LNCaP clone FGC (cell line): ENCODE data around the gene ZBTB16.

ENCODE experiments used
- DNase-seq: peaks from one replicate; pipeline ENCODE4 v3.0.0-alpha.2; 2011; ENCODE audit warnings: low read depth
- H3K4me3 ChIP-seq: 2 replicates; pipeline ENCODE4 v1.5.1; 2011; ENCODE audit warnings: mild to moderate bottlenecking, low read depth, low read length, control low read depth
- CTCF ChIP-seq: IDR thresholded peaks from 2 replicates; pipeline ENCODE4 v1.5.1; 2012; ENCODE audit warnings: mild to moderate bottlenecking; ENCODE audit not compliant: control insufficient read depth, insufficient read depth; ENCODE audit errors: extremely low read depth

ZBTB16 gene

DNA sequence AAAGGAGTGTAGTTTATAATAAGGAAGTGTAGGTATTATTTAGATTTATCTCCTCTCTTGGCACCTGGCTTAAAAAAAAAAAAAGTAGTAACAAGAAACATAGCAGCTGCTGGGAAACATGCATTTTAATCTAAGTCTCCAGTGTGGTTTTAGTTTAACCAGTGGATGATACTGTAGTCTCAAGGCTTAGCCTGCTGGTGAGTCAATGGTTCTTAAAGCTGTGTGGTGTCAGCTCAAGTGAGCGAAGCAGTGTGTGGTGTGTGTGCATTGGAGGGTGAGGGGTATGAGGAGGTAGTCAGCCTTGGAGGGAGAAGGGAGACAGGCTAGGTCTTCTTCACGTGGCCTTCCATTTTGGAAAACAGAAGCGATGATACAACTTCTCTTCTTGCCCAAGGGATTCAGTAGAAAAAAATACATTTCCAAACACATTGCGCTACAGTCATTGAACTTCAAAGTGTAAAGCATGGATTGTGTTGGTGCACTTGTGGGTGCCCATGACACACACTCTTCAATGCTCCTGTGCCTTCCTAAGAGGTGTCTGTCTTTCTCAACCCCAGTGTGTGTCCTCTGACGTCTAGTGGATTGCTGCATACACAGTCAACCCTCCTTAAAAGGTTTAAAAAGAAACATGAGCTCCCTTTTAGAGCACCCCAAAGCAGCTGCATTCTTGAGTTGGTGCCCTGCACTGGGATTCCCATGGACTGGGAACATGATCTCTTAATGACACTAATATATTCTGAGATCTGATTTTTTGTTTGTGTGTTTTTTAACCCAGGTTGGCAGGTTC, 40.1 kb downstream of the ZBTB16 start:
- no peak for TF ChIP-seq CTCF
- no peak overlapping the region for H3K4me3 ChIP-seq
- no peak for DNase-seq

GRCh38 chr11:114102993-114103896, 43.7 kb downstream of the ZBTB16 start:
- no peak for TF ChIP-seq CTCF
- no peak overlapping the region for H3K4me3 ChIP-seq
- DNase-seq = no peak

DNA sequence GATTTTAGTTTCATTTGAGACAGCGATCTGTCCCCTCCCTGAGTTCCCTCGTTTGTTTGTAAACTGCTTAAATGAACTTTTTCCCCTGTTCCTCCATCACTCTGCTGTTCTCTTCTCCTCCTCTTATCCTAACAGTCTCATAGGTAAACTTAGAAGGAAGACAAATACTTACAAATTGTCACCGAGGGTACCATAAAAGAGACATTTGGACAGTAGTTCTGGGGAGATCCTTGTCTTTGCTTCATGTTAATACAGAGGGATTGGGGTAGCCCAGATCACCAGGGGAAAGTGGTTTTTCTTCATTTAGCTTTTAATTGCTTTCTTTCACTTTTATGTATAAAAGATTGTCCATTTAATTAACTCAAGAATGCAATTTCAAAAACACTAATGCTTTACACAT, 46.1 kb downstream of the ZBTB16 start:
- no peak for TF ChIP-seq CTCF
- H3K4me3 ChIP-seq = no peak overlapping the region
- no peak for DNase-seq

DNA sequence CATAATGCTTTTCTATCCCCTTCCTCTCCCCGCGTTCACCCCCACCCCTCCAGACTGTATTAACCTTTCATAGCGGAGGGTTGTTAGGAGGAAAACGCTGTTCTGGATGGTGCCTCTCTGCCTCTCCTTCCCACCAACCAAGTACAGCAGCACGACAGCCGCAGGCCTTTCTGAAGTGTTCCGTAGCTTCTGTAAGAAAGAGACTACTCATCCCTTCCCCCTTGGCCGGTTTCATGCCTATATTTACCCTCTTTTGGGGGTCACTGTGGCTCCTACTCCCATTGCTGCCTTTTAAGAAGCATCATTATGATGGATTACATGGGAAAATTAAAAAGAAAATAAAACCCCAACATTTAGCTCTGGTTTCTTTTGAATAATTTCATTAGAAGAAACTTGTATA, 46.5 kb downstream of the ZBTB16 start:
- no peak for DNase-seq
- no peak for TF ChIP-seq CTCF

DNA sequence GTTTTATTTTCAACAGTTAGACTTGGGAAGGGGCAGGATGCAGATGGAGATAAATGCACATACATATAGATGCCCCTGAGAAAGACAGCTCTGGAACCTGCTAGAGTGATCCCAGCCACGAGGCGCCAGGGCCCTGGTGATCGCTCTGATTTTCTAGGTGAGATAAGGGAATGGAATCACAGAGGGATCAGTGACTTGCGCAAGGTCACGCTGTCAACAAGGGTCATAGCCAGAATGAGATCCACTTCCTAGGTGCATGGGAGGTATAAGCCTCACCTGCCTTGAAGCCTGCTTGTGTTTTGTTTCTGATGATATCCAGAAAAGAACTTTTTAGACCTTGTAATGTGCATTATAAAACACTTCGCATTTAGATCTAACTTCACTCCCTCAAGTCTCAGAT, 47.5 kb downstream of the ZBTB16 start:
- no peak for DNase-seq
- no peak overlapping the region for H3K4me3 ChIP-seq
- TF ChIP-seq CTCF = no peak

More for the DNA sequence above, 46.5 kb downstream of the ZBTB16 start:
- no peak overlapping the region for H3K4me3 ChIP-seq

DNA sequence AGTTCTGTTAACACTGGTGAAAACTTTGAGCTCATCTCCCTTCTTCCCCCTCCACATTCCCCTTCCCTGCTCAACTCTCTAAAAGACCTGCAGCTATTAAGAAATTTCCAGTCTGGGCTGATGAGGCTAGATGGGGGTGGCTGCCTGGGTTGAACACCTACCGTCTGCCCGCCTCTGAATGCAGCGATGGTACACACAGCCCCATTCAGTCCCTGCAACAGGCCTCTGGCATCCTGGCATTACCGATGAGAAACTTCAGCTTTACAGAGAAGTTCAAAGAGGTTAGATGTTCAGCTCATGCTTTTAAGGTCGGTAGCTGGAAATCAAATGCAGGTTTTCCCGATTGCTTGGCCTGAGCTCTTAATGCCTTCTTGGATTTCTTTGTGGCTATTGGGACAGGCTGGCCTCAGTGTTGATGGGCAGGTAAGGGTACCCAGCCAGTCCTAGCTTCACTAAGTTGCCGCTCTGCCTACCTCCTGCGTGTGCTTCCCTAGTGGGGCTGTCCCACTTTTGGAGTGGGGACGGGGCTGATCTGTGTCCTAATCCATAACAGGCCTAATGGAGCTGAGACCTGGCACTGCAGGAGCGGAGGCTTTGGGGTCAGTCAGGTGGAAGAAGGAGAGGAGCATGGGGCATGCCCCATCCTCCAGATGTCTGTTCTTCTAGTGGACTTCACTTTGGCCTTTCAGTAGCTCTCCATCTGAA, 49.1 kb downstream of the ZBTB16 start:
- TF ChIP-seq CTCF = no peak
- H3K4me3 ChIP-seq = no peak overlapping the region
- no peak for DNase-seq
